CD4-positive, alpha-beta T cell treated with Interleukin-15 for 4 hours (primary cell): ENCODE data around the gene KLHL35.
A peak's percentile ranks its signal among the peaks of the same experiment; 100 is the strongest.

Source experiments
- DNase-seq: peaks from one replicate; pipeline ENCODE4 v3.0.0-alpha.2; 2020; ENCODE audit warnings: low spot score

The KLHL35 gene

GRCh38 chr11:75432911-75433321 lies at the start of gene KLHL35:
Gene KLHL35 (minus strand): TSS chr11:75433203. CDS start chr11:75430629, 2,574 bp downstream.
- DNase-seq: no peak

- no peak for DNase-seq
These were observed 49.1 kb upstream of the KLHL35 start for GRCh38 chr11:75481922-75482606.

- no peak for DNase-seq
These were observed 48.4 kb upstream of the KLHL35 start for GRCh38 chr11:75481223-75481921.

GRCh38 chr11:75480185-75481175 lies 47.5 kb upstream of the KLHL35 start:
- DNase-seq: no peak

GRCh38 chr11:75479597-75480145 lies 46.7 kb upstream of the KLHL35 start:
- DNase-seq: no peak

- DNase-seq: no peak
These were observed 46.0 kb upstream of the KLHL35 start for GRCh38 chr11:75478783-75479596.

- no peak for DNase-seq
These were observed 44.6 kb upstream of the KLHL35 start for GRCh38 chr11:75477614-75477935.

- DNase-seq: no peak
These were observed 44.0 kb upstream of the KLHL35 start for GRCh38 chr11:75476739-75477613.

GRCh38 chr11:75475767-75476650 lies 43.0 kb upstream of the KLHL35 start:
- no peak for DNase-seq

- peak; percentile 36 for DNase-seq
These were observed 42.1 kb upstream of the KLHL35 start for GRCh38 chr11:75474878-75475766.

GRCh38 chr11:75474240-75474639 lies 41.2 kb upstream of the KLHL35 start:
- no peak for DNase-seq

GRCh38 chr11:75473684-75474083 lies 40.7 kb upstream of the KLHL35 start:
- no peak for DNase-seq

GRCh38 chr11:75472081-75472732 lies 39.2 kb upstream of the KLHL35 start:
- DNase-seq: no peak

- no peak for DNase-seq
These were observed 38.4 kb upstream of the KLHL35 start for GRCh38 chr11:75471176-75471973.

GRCh38 chr11:75470476-75471080 lies 37.6 kb upstream of the KLHL35 start:
- no peak for DNase-seq

GRCh38 chr11:75469785-75470405 lies 36.9 kb upstream of the KLHL35 start:
- DNase-seq: no peak
